Common myeloid progenitor, CD34-positive (primary cell): ENCODE data around the gene ST6GALNAC3.
"Not testable (repeated sequence)": the region's sequence is repeated elsewhere in the genome, so short reads cannot be mapped to it uniquely, and the experiment has no call there.

Source experiments
- CTCF ChIA-PET: fragments of 350-600 bp; sonication (Branson Sonifier 250); formaldehyde crosslinking; loops from one replicate; lab custom pipeline; 2021; ENCODE audit warnings: antibody characterized with exemption; lab: Charles Lee
- POLR2A ChIA-PET: fragments of 350-600 bp; sonication (Branson Sonifier 250); formaldehyde crosslinking; loops from one replicate; lab custom pipeline; 2021; ENCODE audit warnings: antibody characterized with exemption; lab: Charles Lee
- DNase-seq, 3 donors: peaks; one replicate each; pipeline versions ENCODE4 v3.0.0 to v3.0.0-alpha.2; 2013
- H3K27ac ChIP-seq, 2 experiments: 1 replicate in 1 of 2; 2 replicates in 1 of 2; pipeline ENCODE4 v1.7.0; 2013; ENCODE audit warnings: inconsistent platforms in 2 of 2, low read length in 2 of 2, mild to moderate bottlenecking in 2 of 2, low read depth in 1 of 2, moderate library complexity in 1 of 2; ENCODE audit not compliant: severe bottlenecking in 2 of 2, insufficient read depth in 1 of 2, poor library complexity in 1 of 2
- H3K27me3 ChIP-seq, 5 experiments: replicated peaks in 2 of 5; 1 replicate in 3 of 5; 2 replicates in 2 of 5; pipeline versions ENCODE4 v1.6.1 to v1.7.0; 2013; ENCODE audit warnings: low read length in 4 of 5, mild to moderate bottlenecking in 2 of 5, moderate library complexity in 2 of 5, inconsistent platforms in 1 of 5; ENCODE audit not compliant: insufficient read depth in 5 of 5, control insufficient read depth in 4 of 5
- H3K36me3 ChIP-seq, 4 experiments: 1 replicate in 2 of 4; 2 replicates in 2 of 4; pipeline versions ENCODE4 v1.6.1 to v1.7.0; 2013; ENCODE audit warnings: low read length in 3 of 4, control low read depth in 1 of 4, mild to moderate bottlenecking in 1 of 4; ENCODE audit not compliant: control insufficient read depth in 4 of 4, insufficient read depth in 4 of 4
- H3K4me1 ChIP-seq, 4 experiments: 1 replicate in 3 of 4; 2 replicates in 1 of 4; pipeline versions ENCODE4 v1.6.1 to v1.7.1; 2013; ENCODE audit warnings: low read length in 3 of 4, mild to moderate bottlenecking in 3 of 4, control low read depth in 1 of 4, inconsistent platforms in 1 of 4, moderate library complexity in 1 of 4; ENCODE audit not compliant: control insufficient read depth in 4 of 4, insufficient read depth in 4 of 4; ENCODE audit errors: control extremely low read depth in 1 of 4
- H3K4me3 ChIP-seq, 7 experiments: 1 replicate in 4 of 7; 2 replicates in 3 of 7; pipeline versions ENCODE4 v1.5.1 to v1.7.0; 2013; ENCODE audit warnings: mild to moderate bottlenecking in 7 of 7, low read length in 6 of 7, moderate library complexity in 6 of 7, inconsistent platforms in 2 of 7, low read depth in 2 of 7, control low read depth in 1 of 7; ENCODE audit not compliant: insufficient read depth in 4 of 7, control insufficient read depth in 1 of 7; ENCODE audit errors: extremely low read depth in 1 of 7
- H3K9me3 ChIP-seq, 5 experiments: 1 replicate in 4 of 5; 2 replicates in 1 of 5; pipeline versions ENCODE4 v1.6.1 to v1.7.1; 2013; ENCODE audit warnings: low read length in 4 of 5, mild to moderate bottlenecking in 2 of 5, inconsistent platforms in 1 of 5, low read depth in 1 of 5, moderate library complexity in 1 of 5; ENCODE audit not compliant: control insufficient read depth in 4 of 5, insufficient read depth in 2 of 5; ENCODE audit errors: control extremely low read depth in 1 of 5
- WGBS: methylation state at CpG from one replicate; pipeline ENCODE4 v1.1.5; 2013; ENCODE audit not compliant: insufficient coverage; 5-methylcytosine and 5-hydroxymethylcytosine counted together

The ST6GALNAC3 gene

DNA sequence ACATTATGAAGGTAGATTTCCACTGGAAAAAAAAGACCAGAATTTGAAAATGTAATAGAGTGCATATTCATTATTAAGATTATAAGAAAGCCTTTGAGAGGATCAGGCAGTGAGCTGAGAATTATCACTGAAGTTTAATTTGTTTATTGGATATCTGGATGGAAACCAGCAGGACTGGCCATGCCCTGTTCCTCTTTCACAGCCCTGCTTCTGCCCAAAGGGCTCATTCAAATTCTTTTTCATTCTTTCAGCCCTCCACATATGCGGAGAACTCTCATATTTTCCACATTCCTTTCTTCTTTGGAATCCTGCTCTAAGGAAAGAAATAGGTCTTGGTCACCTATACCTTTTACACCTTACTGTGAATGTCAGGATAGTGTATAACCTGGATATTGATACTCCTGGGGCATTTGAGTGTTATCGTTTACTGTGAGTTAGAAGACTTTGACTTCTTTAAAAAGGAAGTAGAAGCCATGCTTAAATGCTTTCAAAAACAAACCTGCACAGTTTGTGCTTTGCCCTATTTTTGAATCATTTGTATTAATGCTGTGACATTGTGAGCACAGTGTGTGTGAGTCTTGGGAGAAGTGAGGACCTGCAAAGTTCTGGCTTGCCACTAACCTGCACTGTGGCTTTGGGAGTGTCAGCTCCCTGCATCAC is 35.5 kb downstream of the ST6GALNAC3 start:
- Histone ChIP-seq H3K4me1 (peaks cover 6 to 13% (median 9%) of the 10 kb centered on the region in 4 experiments), H3K4me3 (no peak overlapping the region), H3K9me3 (no peaks in the 10 kb centered on the region), H3K36me3 (no peaks in the 10 kb centered on the region), H3K27me3 (peaks cover 0 to 2% (median 0%) of the 10 kb centered on the region in 5 experiments), H3K27ac (no peak overlapping the region)
- DNase-seq = no peak
- ChIA-PET CTCF (interaction anchor here (1.1 kb wide), 1 partner anchor 152 kb away, joined by 4 read pairs; no protein-coding TSS in a partner anchor), POLR2A (no interaction called here)
- WGBS = no CpG with 5 or more reads among the region's 2 CpGs

DNA sequence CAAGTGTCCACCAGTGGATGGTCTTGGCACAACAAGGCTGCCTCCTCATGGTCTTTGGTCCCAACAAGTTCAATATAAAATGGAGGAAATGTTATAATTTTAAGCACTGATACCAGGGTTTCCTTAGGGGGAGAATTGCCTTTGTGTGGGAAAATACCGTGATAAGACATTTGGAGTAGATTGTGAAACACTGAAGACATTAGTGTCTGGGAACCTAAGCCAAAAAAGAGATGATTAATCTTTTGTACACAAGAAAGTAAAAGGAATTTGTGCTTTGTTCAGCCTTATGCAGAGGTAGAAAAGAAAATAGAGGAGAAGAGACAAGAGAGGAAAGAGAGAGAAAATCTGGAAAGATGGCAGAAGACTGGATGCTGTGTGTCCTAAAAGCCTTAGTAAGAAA is 36.1 kb downstream of the ST6GALNAC3 start:
- Histone ChIP-seq H3K9me3 (no peaks in the 10 kb centered on the region), H3K4me3 (no peak overlapping the region), H3K27me3 (peaks cover 0 to 2% (median 0%) of the 10 kb centered on the region in 5 experiments), H3K36me3 (no peaks in the 10 kb centered on the region), H3K27ac (no peak overlapping the region), H3K4me1 (peaks cover under 1 to 8% (median 6%) of the 10 kb centered on the region in 4 experiments)
- POLR2A ChIA-PET = no interaction called here
- CTCF ChIA-PET = no interaction called here
- 92% methylated on average over 1 of the region's 1 CpG for WGBS
- DNase-seq = no peak

DNA sequence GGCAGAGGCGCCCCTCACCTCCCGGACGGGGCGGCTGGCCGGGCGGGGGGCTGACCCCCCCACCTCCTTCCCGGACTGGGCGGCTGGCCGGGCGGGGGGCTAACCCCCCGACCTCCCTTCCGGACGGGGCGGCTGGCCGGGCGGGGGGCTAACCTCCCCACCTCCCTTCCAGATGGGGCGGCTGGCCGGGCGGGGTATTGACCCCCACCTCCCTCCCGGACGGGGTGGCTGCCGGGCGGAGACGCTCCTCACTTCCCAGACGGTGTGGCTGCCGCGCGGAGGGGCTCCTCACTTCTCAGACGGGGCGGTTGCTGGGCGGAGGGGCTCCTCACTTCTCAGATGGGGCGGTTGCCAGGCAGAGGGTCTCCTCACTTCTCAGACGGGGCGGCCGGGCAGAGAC is 37.8 kb downstream of the ST6GALNAC3 start:
- CTCF ChIA-PET, H3K36me3 ChIP-seq, DNase-seq, POLR2A ChIA-PET, H3K4me3 ChIP-seq, H3K27ac ChIP-seq, H3K9me3 ChIP-seq, H3K27me3 ChIP-seq, H3K4me1 ChIP-seq: not testable (repeated sequence)
- WGBS = 100% methylated on average over 4 of the region's 35 CpGs

DNA sequence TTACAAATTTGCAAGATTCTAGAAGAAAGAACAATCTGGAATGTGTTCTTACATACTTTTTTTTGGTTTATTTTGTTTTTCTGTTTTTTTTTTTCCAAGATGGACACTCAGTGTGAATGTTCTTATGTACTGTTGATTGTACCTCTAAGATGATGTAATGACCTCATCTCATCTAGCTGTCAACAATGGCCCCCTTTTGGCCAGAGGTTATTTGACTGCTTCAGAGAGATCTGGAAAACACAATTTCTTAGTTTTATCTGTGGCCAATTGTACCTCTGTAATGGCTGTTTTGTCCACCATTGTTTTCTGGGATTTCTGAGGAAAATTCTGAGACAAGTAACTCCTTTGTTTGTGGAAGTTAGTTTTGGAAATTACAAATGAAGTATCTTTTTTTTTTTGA is 38.9 kb downstream of the ST6GALNAC3 start:
- Histone ChIP-seq H3K9me3 (no peaks in the 10 kb centered on the region), H3K27me3 (peaks cover 0 to 2% (median 0%) of the 10 kb centered on the region in 5 experiments), H3K36me3 (no peaks in the 10 kb centered on the region), H3K4me3 (no peak overlapping the region), H3K4me1 (no peaks in the 10 kb centered on the region), H3K27ac (no peak overlapping the region)
- DNase-seq = no peak
- CTCF ChIA-PET = no interaction called here
- POLR2A ChIA-PET = no interaction called here

DNA sequence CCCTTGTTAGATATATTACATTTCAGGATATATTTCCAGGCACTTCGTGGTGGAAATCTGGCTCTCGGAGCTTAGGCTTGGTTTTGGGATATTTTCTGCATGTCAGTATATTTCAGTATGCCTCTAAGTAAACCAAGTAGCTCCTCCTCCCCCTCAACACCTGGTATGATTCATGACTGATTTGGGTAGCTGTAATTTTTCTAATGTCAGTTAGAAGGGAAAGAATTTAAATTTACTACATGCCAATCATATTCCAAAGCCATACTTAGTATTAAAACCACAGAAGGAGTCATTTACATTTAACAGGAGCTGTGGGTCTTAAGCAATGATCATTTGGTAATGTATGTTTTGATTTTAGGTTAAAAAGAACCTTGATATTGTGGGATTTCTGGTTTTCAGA is 40.6 kb downstream of the ST6GALNAC3 start:
- H3K27ac ChIP-seq = no peak overlapping the region
- no peaks in the 10 kb centered on the region for H3K27me3 ChIP-seq
- no peaks in the 10 kb centered on the region for H3K4me1 ChIP-seq
- no peak overlapping the region for H3K4me3 ChIP-seq
- POLR2A ChIA-PET = no interaction called here
- no CpG with 5 or more reads among the region's 2 CpGs for WGBS
- CTCF ChIA-PET = no interaction called here
- DNase-seq = no peak
- no peaks in the 10 kb centered on the region for H3K9me3 ChIP-seq
- H3K36me3 ChIP-seq = no peaks in the 10 kb centered on the region

DNA sequence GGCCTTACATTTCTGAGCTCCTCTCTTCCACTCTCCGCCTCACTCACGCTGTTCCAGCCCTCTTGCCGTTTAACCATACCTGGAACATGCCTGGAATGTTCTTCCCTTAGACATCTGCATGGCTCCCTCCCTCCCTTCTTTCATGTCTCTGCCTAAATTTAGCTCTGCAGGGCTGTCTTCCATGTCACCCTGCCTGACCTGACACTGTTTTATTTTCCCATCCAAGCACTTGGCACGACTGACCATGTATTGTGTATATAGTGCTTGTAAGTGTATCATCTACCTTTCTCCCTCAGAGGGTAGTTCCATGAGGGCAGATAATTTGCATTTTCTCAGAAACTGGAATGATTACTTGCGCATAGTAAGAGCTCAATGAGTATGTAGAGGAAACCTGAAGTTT is 47.3 kb downstream of the ST6GALNAC3 start:
- Histone ChIP-seq H3K9me3 (no peaks in the 10 kb centered on the region), H3K4me3 (no peak overlapping the region), H3K36me3 (no peaks in the 10 kb centered on the region), H3K27me3 (no peaks in the 10 kb centered on the region), H3K4me1 (peaks cover 0 to 4% (median 0%) of the 10 kb centered on the region in 4 experiments), H3K27ac (no peak overlapping the region)
- 97% methylated on average over 4 of the region's 5 CpGs for WGBS
- POLR2A ChIA-PET = no interaction called here
- no peak for DNase-seq
- CTCF ChIA-PET = no interaction called here

DNA sequence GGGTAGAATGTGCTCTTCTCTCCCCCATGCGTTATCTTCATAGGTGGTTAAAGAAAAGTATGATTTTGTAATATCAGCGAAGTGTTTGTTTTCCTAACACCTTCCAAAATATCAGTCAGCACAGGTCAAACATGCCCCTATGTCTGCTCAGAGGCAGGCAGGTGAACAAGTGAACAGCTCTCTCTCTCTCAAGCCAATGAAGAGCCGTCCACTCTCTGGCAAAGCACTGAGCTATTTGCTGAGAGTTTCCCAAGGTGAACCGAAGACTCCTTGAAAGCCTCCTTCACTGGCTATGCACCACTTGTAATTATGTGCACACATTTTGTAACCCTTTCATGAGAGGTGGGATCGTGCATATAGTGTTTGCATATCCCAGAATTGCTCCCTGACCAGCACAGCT is 47.7 kb downstream of the ST6GALNAC3 start:
- 100% methylated on average over 2 of the region's 5 CpGs for WGBS
- H3K36me3 ChIP-seq = no peaks in the 10 kb centered on the region
- peaks cover 0 to 4% (median 0%) of the 10 kb centered on the region in 4 experiments for H3K4me1 ChIP-seq
- ChIA-PET CTCF (no interaction called here), POLR2A (no interaction called here)
- no peaks in the 10 kb centered on the region for H3K9me3 ChIP-seq
- no peak for DNase-seq
- no peak overlapping the region for H3K4me3 ChIP-seq
- H3K27me3 ChIP-seq = no peaks in the 10 kb centered on the region
- no peak overlapping the region for H3K27ac ChIP-seq
